ENCODE data around the gene AGA.

GRCh38 chr4:177403746-177404145 is 38.5 kb downstream of the AGA start:
- no peak for TF ChIP-seq CTCF (CRISPR knock-in tag; IDR thresholded peaks at IDR 0.05)
- TF ChIP-seq RAD51 (IDR thresholded peaks at IDR 0.05; ENCODE audit: borderline replicate concordance): no peak
- TF ChIP-seq PHB2 (IDR thresholded peaks at IDR 0.05; ENCODE audit: partially characterized antibody): no peak

All from HepG2 (cell line).